Measurements from ENCODE around the gene TNP2.

Gene TNP2

DNA sequence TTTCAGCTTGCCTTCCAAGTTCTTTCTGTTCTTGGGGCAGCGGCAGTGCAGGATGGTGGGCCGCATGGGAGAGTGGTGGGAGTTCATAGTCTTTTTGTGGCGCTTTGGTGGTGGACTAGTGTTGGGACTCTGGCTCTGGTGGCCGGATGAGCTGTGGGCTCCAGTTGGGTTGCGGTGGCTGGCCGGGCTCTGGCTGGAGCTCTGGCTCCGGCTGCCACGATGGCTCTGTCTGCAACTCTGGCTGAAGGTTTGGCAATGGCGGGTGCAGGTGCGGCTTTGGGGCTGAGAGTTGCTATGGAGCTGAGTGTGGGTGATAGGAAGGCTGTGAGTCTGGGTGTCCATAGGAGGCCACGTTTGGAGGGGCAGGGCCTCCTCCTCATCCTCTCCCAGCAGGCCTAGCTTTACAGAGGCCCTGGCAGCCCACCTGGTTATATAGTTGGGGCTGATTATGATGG, at the start of gene TNP2:
Gene TNP2 (minus strand): TSS at position 405 of the 455 bp plus-strand sequence. CDS start 63 bp downstream, at position 342.
- no peak for TF ChIP-seq EZH2 (IDR thresholded peaks at IDR 0.05; ENCODE audit: borderline replicate concordance, low read length)
- TF ChIP-seq, protein P1, sequence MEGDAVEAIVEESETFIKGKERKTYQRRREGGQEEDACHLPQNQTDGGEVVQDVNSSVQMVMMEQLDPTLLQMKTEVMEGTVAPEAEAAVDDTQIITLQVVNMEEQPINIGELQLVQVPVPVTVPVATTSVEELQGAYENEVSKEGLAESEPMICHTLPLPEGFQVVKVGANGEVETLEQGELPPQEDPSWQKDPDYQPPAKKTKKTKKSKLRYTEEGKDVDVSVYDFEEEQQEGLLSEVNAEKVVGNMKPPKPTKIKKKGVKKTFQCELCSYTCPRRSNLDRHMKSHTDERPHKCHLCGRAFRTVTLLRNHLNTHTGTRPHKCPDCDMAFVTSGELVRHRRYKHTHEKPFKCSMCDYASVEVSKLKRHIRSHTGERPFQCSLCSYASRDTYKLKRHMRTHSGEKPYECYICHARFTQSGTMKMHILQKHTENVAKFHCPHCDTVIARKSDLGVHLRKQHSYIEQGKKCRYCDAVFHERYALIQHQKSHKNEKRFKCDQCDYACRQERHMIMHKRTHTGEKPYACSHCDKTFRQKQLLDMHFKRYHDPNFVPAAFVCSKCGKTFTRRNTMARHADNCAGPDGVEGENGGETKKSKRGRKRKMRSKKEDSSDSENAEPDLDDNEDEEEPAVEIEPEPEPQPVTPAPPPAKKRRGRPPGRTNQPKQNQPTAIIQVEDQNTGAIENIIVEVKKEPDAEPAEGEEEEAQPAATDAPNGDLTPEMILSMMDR (IDR thresholded peaks at IDR 0.05; ENCODE audit: low read length), result no peak
- H3K4me3 ChIP-seq (ENCODE audit: low read depth, low read length, poor library complexity, severe bottlenecking), result no peak within 1 kb of the TSS
- no peak within 1 kb of the TSS for H2AFZ ChIP-seq (ENCODE audit: low read length)
- no peaks in the 10 kb centered on the region for H3K79me2 ChIP-seq (ENCODE audit: insufficient read depth, low read length)
- no peak within 1 kb of the TSS for H3K4me2 ChIP-seq (ENCODE audit: low read length)
- no peaks in the 10 kb centered on the region for H3K9me2 ChIP-seq (ENCODE audit: low read depth, low read length)
- no peaks in the 10 kb centered on the region for H3K9me3 ChIP-seq (ENCODE audit: low read length)
- H3K27me3 ChIP-seq (ENCODE audit: insufficient read depth, low read length), result no peaks in the 10 kb centered on the region
- peaks cover 3% of the 10 kb centered on the region for H3K4me1 ChIP-seq (ENCODE audit: insufficient read depth, low read length, severe bottlenecking)
- no peak within 1 kb of the TSS for H3K27ac ChIP-seq (ENCODE audit: low read depth, low read length, poor library complexity, severe bottlenecking)
- H3F3A ChIP-seq (ENCODE audit: insufficient read depth, low read length), result no peaks in the 10 kb centered on the region
- H3K36me3 ChIP-seq (ENCODE audit: insufficient read depth, low read length), result no peaks in the 10 kb centered on the region; the same call in 1 of the 2 replicates
- H4K20me1 ChIP-seq (ENCODE audit: insufficient read depth, low read length), result no peaks in the 10 kb centered on the region
- H3K9ac ChIP-seq (ENCODE audit: low read length), result no peak within 1 kb of the TSS

DNA sequence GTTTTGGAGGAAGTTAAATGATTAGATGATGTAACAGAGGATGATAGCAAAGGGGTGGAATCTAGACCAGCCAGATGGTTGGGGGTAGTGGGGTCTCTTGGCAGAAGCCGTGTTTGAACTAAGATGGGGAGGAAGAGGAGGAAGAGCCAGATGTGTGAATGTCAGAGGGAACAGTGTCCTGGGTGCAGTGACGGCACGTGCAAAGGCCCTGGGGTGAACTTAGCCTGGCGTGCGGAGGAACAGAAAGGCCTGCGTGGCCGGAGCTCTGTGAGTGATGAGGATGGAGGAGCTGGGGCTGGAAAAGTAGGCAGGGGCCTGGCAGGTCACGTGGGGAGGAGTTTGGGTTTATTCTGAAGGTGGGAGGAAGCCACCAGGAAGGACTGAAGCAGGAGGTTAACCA, 49.7 kb upstream of the TNP2 start:
- Histone ChIP-seq H3K79me2 (ENCODE audit: insufficient read depth, low read length) (no peaks in the 10 kb centered on the region), H3K9me3 (ENCODE audit: low read length) (no peaks in the 10 kb centered on the region), H3K9ac (ENCODE audit: low read length) (no peak overlapping the region), H3K27ac (ENCODE audit: low read depth, low read length, poor library complexity, severe bottlenecking) (no peak overlapping the region), H3F3A (ENCODE audit: insufficient read depth, low read length) (no peaks in the 10 kb centered on the region), H3K4me2 (ENCODE audit: low read length) (no peak overlapping the region), H3K9me2 (ENCODE audit: low read depth, low read length) (no peaks in the 10 kb centered on the region), H4K20me1 (ENCODE audit: insufficient read depth, low read length) (no peaks in the 10 kb centered on the region), H2AFZ (ENCODE audit: low read length) (no peak overlapping the region), H3K27me3 (ENCODE audit: insufficient read depth, low read length) (no peaks in the 10 kb centered on the region), H3K4me3 (ENCODE audit: low read depth, low read length, poor library complexity, severe bottlenecking) (no peak overlapping the region), H3K36me3 (ENCODE audit: insufficient read depth, low read length) (no peaks in the 10 kb centered on the region), H3K4me1 (ENCODE audit: insufficient read depth, low read length, severe bottlenecking) (peaks cover 15% of the 10 kb centered on the region)
- TF ChIP-seq EZH2 (IDR thresholded peaks at IDR 0.05; ENCODE audit: borderline replicate concordance, low read length), result no peak
- TF ChIP-seq, protein P1 (IDR thresholded peaks at IDR 0.05; ENCODE audit: low read length), result no peak

- Histone ChIP-seq H3K9me2 (ENCODE audit: low read depth, low read length) (no peaks in the 10 kb centered on the region), H3F3A (ENCODE audit: insufficient read depth, low read length) (no peaks in the 10 kb centered on the region), H2AFZ (ENCODE audit: low read length) (no peak overlapping the region), H3K4me2 (ENCODE audit: low read length) (peak overlapping the region; percentile 29; the same call in 1 of the 2 replicates), H3K9me3 (ENCODE audit: low read length) (no peaks in the 10 kb centered on the region), H3K4me3 (ENCODE audit: low read depth, low read length, poor library complexity, severe bottlenecking) (no peak overlapping the region), H3K9ac (ENCODE audit: low read length) (no peak overlapping the region), H3K79me2 (ENCODE audit: insufficient read depth, low read length) (no peaks in the 10 kb centered on the region), H3K27ac (ENCODE audit: low read depth, low read length, poor library complexity, severe bottlenecking) (no peak overlapping the region), H3K4me1 (ENCODE audit: insufficient read depth, low read length, severe bottlenecking) (peaks cover 38% of the 10 kb centered on the region), H4K20me1 (ENCODE audit: insufficient read depth, low read length) (no peaks in the 10 kb centered on the region), H3K27me3 (ENCODE audit: insufficient read depth, low read length) (no peaks in the 10 kb centered on the region), H3K36me3 (ENCODE audit: insufficient read depth, low read length) (no peaks in the 10 kb centered on the region)
- TF ChIP-seq, protein P1 (IDR thresholded peaks at IDR 0.05; ENCODE audit: low read length), result no peak
- TF ChIP-seq EZH2 (IDR thresholded peaks at IDR 0.05; ENCODE audit: borderline replicate concordance, low read length), result no peak
These were observed 47.3 kb upstream of the TNP2 start for GRCh38 chr16:11316331-11317015.
